Measurements from ENCODE around the gene LDLRAD4.
A peak's percentile ranks its signal among the peaks of the same experiment; 100 is the strongest.

LDLRAD4 gene

GRCh38 chr18:13378150-13378549 is 159.6 kb downstream of the LDLRAD4 start:
- no peak for TF ChIP-seq CTCF (conservative IDR thresholded peaks at IDR 0.05; ENCODE audit: low read depth, low read length)
- no peak for DNase-seq (ENCODE audit: low read depth)
- H3K4me3 ChIP-seq (ENCODE audit: low read depth, low read length), result no peak overlapping the region

- TF ChIP-seq CTCF (conservative IDR thresholded peaks at IDR 0.05; ENCODE audit: low read depth, low read length), result no peak
- no peak overlapping the region for H3K4me3 ChIP-seq (ENCODE audit: low read depth, low read length)
- peak; percentile 22 for DNase-seq (ENCODE audit: low read depth)
Measured at GRCh38 chr18:13379062-13379865, 160.7 kb downstream of the LDLRAD4 start.

- no peak for TF ChIP-seq CTCF (conservative IDR thresholded peaks at IDR 0.05; ENCODE audit: low read depth, low read length)
Measured at GRCh38 chr18:13379930-13380690, 161.6 kb downstream of the LDLRAD4 start.

GRCh38 chr18:13380691-13381070 is 162.1 kb downstream of the LDLRAD4 start:
- no peak for TF ChIP-seq CTCF (conservative IDR thresholded peaks at IDR 0.05; ENCODE audit: low read depth, low read length)
- DNase-seq (ENCODE audit: low read depth), result peak; percentile 66
- H3K4me3 ChIP-seq (ENCODE audit: low read depth, low read length), result no peak overlapping the region

More at GRCh38 chr18:13379930-13380690, 161.6 kb downstream of the LDLRAD4 start:
- DNase-seq (ENCODE audit: low read depth), result peak; percentile 33
- no peak overlapping the region for H3K4me3 ChIP-seq (ENCODE audit: low read depth, low read length)

GRCh38 chr18:13381331-13381730 is 162.8 kb downstream of the LDLRAD4 start:
- H3K4me3 ChIP-seq (ENCODE audit: low read depth, low read length), result no peak overlapping the region
- DNase-seq (ENCODE audit: low read depth), result no peak
- TF ChIP-seq CTCF (conservative IDR thresholded peaks at IDR 0.05; ENCODE audit: low read depth, low read length), result no peak

GRCh38 chr18:13381944-13382365 is 163.4 kb downstream of the LDLRAD4 start:
- TF ChIP-seq CTCF (conservative IDR thresholded peaks at IDR 0.05; ENCODE audit: low read depth, low read length), result no peak

More at GRCh38 chr18:13381944-13382365, 163.4 kb downstream of the LDLRAD4 start:
- peak; percentile 83 for DNase-seq (ENCODE audit: low read depth)
- H3K4me3 ChIP-seq (ENCODE audit: low read depth, low read length), result peak overlapping the region; percentile 30
